GM23248 (cell line): ENCODE measurements around the gene NFIX.

Experiments
- EZH2 ChIP-seq: fragments of 200-600 bp; sonication (generic); IDR thresholded peaks from 2 replicates; pipeline ENCODE4 v1.6.1; 2018; ENCODE audit warnings: antibody characterized with exemption, mild to moderate bottlenecking; ENCODE audit not compliant: insufficient read depth, poor library complexity, severe bottlenecking
- EZH2phosphoT487 ChIP-seq: fragments of 200-600 bp; sonication (generic); IDR thresholded peaks from 2 replicates; pipeline ENCODE4 v1.6.1; 2018; ENCODE audit warnings: antibody characterized with exemption, moderate library complexity, mild to moderate bottlenecking, low read depth; ENCODE audit not compliant: insufficient read depth

DNA sequence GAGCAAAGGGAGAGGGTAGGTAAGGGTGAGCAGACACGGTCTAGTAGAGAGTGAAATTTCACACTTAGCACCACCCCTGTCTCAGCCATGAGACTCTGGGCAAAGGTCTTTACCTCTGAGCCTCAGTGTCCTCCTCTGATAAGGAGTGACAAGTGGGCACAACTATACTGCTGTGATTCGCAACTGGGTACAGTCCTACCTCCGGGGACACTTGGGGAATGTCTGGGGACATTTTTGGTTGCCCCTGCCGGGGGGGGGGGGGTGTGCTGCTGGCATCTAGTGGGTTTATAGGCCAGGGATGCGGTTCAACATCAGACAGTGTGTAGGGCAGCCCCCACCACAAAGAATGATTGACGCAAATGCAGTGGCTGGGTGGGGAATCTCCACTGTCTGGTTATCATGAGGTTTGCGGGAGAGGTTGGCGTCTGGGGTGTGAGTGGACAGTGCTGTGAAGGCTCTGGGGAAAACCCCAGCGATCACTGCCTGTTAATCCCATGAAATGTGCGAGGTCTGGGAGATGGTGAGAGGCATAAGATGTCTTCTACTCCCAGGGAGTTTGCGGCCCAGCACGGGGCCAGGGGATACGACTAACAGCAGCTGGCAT is 127.1 kb downstream of the NFIX start:
- TF ChIP-seq EZH2phosphoT487 (no peak), EZH2 (no peak)
